SK-N-SH (cell line): ENCODE results near the gene PLK1. TPM values are rescaled to one million over a fixed set of nuclear protein-coding genes. Genes with fewer than 3 reads are reported as not detected.

Source experiments
- CTCF ChIA-PET: fragments of 300-600, 350-600 bp; formaldehyde crosslinking; extraction: SDS; loops from one replicate; lab custom pipeline; 2021; lab: Yijun Ruan, JAX
- POLR2A ChIA-PET: fragments of 350-600 bp; sonication (Branson Sonifier 250); formaldehyde crosslinking; extraction: SDS; loops from one replicate; lab custom pipeline; 2020; ENCODE audit warnings: antibody characterized with exemption, inconsistent platforms; lab: Yijun Ruan, JAX
- DNase-seq: peaks from one replicate; pipeline ENCODE4 v3.0.0; 2012
- H2AFZ ChIP-seq: fragments of 200-600 bp; sonication (generic); 2 replicates; pipeline ENCODE4 v1.8.1; 2016; ENCODE audit warnings: antibody characterized with exemption, mild to moderate bottlenecking, low read depth
- H3F3A ChIP-seq: fragments of 200-600 bp; sonication (generic); replicated peaks from 2 replicates; pipeline ENCODE3; 2016; ENCODE audit warnings: antibody characterized with exemption, mild to moderate bottlenecking; ENCODE audit not compliant: insufficient read depth
- H3K27ac ChIP-seq, 2 experiments: fragments of 200-500 bp in 1 of 2; fragments of 200-600 bp in 1 of 2; sonication (Bioruptor generic) in 1 of 2; sonication (generic), shearing (Covaris generic) in 1 of 2; 2 replicates each; pipeline versions ENCODE4 v1.5.1 to v1.6.1; 2014 to 2016; ENCODE audit warnings: low read depth in 2 of 2, inconsistent platforms in 1 of 2, low read length in 1 of 2, mild to moderate bottlenecking in 1 of 2, mixed read lengths in 1 of 2
- H3K27me3 ChIP-seq: fragments of 200-600 bp; sonication (generic), shearing (Covaris generic); 2 replicates; pipeline ENCODE4 v1.6.1; 2016; ENCODE audit warnings: mixed run types; ENCODE audit not compliant: insufficient read depth
- H3K36me3 ChIP-seq, 2 experiments: fragments of 200-500 bp in 1 of 2; fragments of 200-600 bp in 1 of 2; sonication (Bioruptor generic) in 1 of 2; sonication (generic) in 1 of 2; replicated peaks in 1 of 2; 2 replicates each; pipeline versions ENCODE3 to v1.5.1; 2014 to 2016; ENCODE audit warnings: low read length in 1 of 2, mild to moderate bottlenecking in 1 of 2; ENCODE audit not compliant: insufficient read depth in 2 of 2, control insufficient read depth in 1 of 2
- H3K4me1 ChIP-seq, 2 experiments: fragments of 200-500 bp in 1 of 2; fragments of 200-600 bp in 1 of 2; sonication (Bioruptor generic) in 1 of 2; sonication (generic), shearing (Covaris generic) in 1 of 2; 2 replicates each; pipeline versions ENCODE4 v1.5.1 to v1.6.1; 2014 to 2016; ENCODE audit warnings: low read depth in 1 of 2, low read length in 1 of 2, mixed run types in 1 of 2; ENCODE audit not compliant: insufficient read depth in 2 of 2, control insufficient read depth in 1 of 2
- H3K4me2 ChIP-seq: fragments of 200-600 bp; sonication (generic), shearing (Covaris generic); 2 replicates; pipeline ENCODE4 v1.6.1; 2017; ENCODE audit warnings: mixed run types
- H3K4me3 ChIP-seq, 2 experiments: fragments of 200-500 bp in 1 of 2; fragments of 200-600 bp in 1 of 2; sonication (Bioruptor generic) in 1 of 2; sonication (generic), shearing (Covaris generic) in 1 of 2; 2 replicates each; pipeline versions ENCODE4 v1.5.1 to v1.8.1; 2014 to 2016; ENCODE audit warnings: low read depth in 2 of 2, inconsistent platforms in 1 of 2, low read length in 1 of 2, mild to moderate bottlenecking in 1 of 2, mixed read lengths in 1 of 2, moderate library complexity in 1 of 2
- H3K79me2 ChIP-seq: fragments of 200-600 bp; sonication (generic); 2 replicates; pipeline ENCODE4 v1.8.1; 2017; ENCODE audit warnings: mild to moderate bottlenecking; ENCODE audit not compliant: insufficient read depth
- H3K9ac ChIP-seq: fragments of 200-600 bp; sonication (generic); 2 replicates; pipeline ENCODE4 v1.6.1; 2017; ENCODE audit warnings: mixed run types
- H3K9me2 ChIP-seq: fragments of 200-600 bp; sonication (generic); 2 replicates; pipeline ENCODE4 v1.6.1; 2017; ENCODE audit warnings: mixed run types
- H3K9me3 ChIP-seq: fragments of 200-600 bp; sonication (generic); 2 replicates; pipeline ENCODE4 v1.6.1; 2017; ENCODE audit warnings: mixed run types, mild to moderate bottlenecking, moderate library complexity
- H4K20me1 ChIP-seq: fragments of 200-600 bp; sonication (generic); 2 replicates; pipeline ENCODE4 v1.6.1; 2017; ENCODE audit warnings: mild to moderate bottlenecking, mixed run types; ENCODE audit not compliant: insufficient read depth
- EZH2phosphoT487 ChIP-seq: fragments of 200-600 bp; sonication (generic); IDR thresholded peaks from 2 replicates; pipeline ENCODE4 v1.6.1; 2017; ENCODE audit warnings: low read depth, mixed run types, mild to moderate bottlenecking, antibody characterized with exemption, moderate library complexity, borderline replicate concordance
- FOSL2 ChIP-seq: IDR thresholded peaks from 2 replicates; pipeline ENCODE4 v1.4.0; 2012; ENCODE audit warnings: low read depth, mild to moderate bottlenecking, moderate library complexity, borderline replicate concordance
- GABPA ChIP-seq: IDR thresholded peaks from 2 replicates; pipeline ENCODE4 v1.4.0; 2012; ENCODE audit warnings: low read depth, mild to moderate bottlenecking
- GATA2 ChIP-seq: sonication (generic); formaldehyde crosslinking; IDR thresholded peaks from 2 replicates; pipeline ENCODE4 v1.5.0; 2020; ENCODE audit warnings: mild to moderate bottlenecking, missing genetic modification reagents
- MXI1 ChIP-seq: IDR thresholded peaks from 2 replicates; pipeline ENCODE4 v1.6.1; 2012; ENCODE audit warnings: mild to moderate bottlenecking, low read depth, low read length, improper control_type of control experiment
- NFIC ChIP-seq: IDR thresholded peaks from 2 replicates; pipeline ENCODE4 v1.4.0; 2012; ENCODE audit warnings: borderline replicate concordance
- NRF1 ChIP-seq: IDR thresholded peaks from 2 replicates; pipeline ENCODE4 v1.6.1; 2012; ENCODE audit warnings: low read depth, mild to moderate bottlenecking, low read length
- RCOR1 ChIP-seq: fragments of 150-350 bp; IDR thresholded peaks from 2 replicates; pipeline ENCODE4 v1.6.1; 2017; ENCODE audit warnings: antibody characterized with exemption, low read length
- RFX5 ChIP-seq: IDR thresholded peaks from 2 replicates; pipeline ENCODE4 v1.6.1; 2012; ENCODE audit warnings: mild to moderate bottlenecking, improper control_type of control experiment, low read length
- TCF12 ChIP-seq: IDR thresholded peaks from 2 replicates; pipeline ENCODE4 v1.4.0; 2012
- TEAD4 ChIP-seq: IDR thresholded peaks from 2 replicates; pipeline ENCODE4 v1.4.0; 2012; ENCODE audit warnings: mild to moderate bottlenecking, borderline replicate concordance; ENCODE audit not compliant: insufficient read depth
- YY1 ChIP-seq: IDR thresholded peaks from 2 replicates; pipeline ENCODE4 v1.4.0; 2012; ENCODE audit warnings: low read depth, mild to moderate bottlenecking
- WGBS: methylation state at CpG from one replicate; pipeline ENCODE4 v1.1.6; 2017; ENCODE audit warnings: low lambda C conversion rate; 5-methylcytosine and 5-hydroxymethylcytosine counted together
- polyA plus RNA-seq, 3 experiments: library from polyadenylated mRNA; depleted of rRNA; stranded (reverse); fragments of >200 nt; gene quantifications; 2 replicates each; pipeline ENCODE4 v1.2.3, GENCODE V29; 2012
- TF ChIP-seq, protein P1 (sequence below): IDR thresholded peaks from 2 replicates; pipeline ENCODE4 v1.4.0; 2012; ENCODE audit warnings: low read depth
- TF ChIP-seq, protein P2 (sequence below): IDR thresholded peaks from 2 replicates; pipeline ENCODE4 v1.4.0; 2012; ENCODE audit warnings: low read depth, borderline replicate concordance
- TF ChIP-seq, protein P3 (sequence below): IDR thresholded peaks from 2 replicates; pipeline ENCODE4; 2012

The PLK1 gene
- polyA plus RNA-seq, 1 of the 3 experiments (the other 2 are of a cell fraction), result 68.7 TPM

DNA sequence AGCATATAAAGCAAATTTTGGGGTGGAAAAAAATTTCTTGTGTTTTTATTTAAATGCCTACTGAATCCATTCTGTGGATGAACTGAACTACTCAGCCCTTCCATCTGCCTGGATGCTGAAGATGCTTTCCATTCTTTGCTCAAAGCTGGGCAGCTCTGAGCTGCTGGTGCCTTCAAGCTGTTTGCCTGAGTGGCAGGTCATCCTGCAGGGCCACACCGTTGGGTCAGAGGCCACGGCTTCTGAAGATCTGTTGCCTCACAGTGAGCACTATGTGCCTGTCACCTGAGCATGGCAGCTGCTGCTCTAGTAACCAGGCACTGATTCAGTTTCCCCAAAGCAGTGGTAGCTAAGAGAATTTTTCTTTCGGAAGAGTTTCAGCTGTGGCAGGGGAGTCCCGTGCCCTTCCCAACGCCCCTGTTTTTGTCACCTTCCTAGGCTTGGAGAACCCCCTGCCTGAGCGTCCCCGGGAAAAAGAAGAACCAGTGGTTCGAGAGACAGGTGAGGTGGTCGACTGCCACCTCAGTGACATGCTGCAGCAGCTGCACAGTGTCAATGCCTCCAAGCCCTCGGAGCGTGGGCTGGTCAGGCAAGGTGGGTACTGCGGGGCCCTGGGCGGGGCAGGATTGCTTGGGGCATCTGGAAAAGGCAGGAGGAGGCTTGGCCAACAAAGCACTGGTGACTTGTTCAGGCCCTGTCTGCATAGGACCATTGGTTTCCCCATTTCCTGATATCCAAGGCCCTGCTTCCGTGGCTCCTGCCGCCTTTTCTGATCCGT, 8.5 kb downstream of the PLK1 start:
- no peaks in the 10 kb centered on the region for H3K9me2 ChIP-seq
- ChIA-PET CTCF (no interaction called here), POLR2A (no interaction called here)
- H3K4me2 ChIP-seq, result no peak overlapping the region
- H4K20me1 ChIP-seq, result peaks cover 3% of the 10 kb centered on the region; the same call in 1 of the 2 replicates
- no peaks in the 10 kb centered on the region for H3K4me1 ChIP-seq
- TF ChIP-seq GATA2 (CRISPR knock-in tag) (no peak), NFIC (no peak), GABPA (no peak), TCF12 (no peak), RFX5 (no peak), MXI1 (no peak), FOSL2 (no peak), RCOR1 (no peak), TEAD4 (no peak), EZH2phosphoT487 (no peak), NRF1 (no peak), YY1 (no peak)
- TF ChIP-seq, protein P1, sequence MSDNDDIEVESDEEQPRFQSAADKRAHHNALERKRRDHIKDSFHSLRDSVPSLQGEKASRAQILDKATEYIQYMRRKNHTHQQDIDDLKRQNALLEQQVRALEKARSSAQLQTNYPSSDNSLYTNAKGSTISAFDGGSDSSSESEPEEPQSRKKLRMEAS, result no peak
- TF ChIP-seq, protein P2, sequence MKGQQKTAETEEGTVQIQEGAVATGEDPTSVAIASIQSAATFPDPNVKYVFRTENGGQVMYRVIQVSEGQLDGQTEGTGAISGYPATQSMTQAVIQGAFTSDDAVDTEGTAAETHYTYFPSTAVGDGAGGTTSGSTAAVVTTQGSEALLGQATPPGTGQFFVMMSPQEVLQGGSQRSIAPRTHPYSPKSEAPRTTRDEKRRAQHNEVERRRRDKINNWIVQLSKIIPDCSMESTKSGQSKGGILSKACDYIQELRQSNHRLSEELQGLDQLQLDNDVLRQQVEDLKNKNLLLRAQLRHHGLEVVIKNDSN, result no peak
- TF ChIP-seq, protein P3, sequence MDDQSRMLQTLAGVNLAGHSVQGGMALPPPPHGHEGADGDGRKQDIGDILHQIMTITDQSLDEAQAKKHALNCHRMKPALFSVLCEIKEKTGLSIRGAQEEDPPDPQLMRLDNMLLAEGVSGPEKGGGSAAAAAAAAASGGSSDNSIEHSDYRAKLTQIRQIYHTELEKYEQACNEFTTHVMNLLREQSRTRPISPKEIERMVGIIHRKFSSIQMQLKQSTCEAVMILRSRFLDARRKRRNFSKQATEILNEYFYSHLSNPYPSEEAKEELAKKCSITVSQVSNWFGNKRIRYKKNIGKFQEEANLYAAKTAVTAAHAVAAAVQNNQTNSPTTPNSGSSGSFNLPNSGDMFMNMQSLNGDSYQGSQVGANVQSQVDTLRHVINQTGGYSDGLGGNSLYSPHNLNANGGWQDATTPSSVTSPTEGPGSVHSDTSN, result no peak
- no peaks in the 10 kb centered on the region for H3K9me3 ChIP-seq
- no peak overlapping the region for H3K9ac ChIP-seq
- no peak overlapping the region for H3K4me3 ChIP-seq
- no peak overlapping the region for H2AFZ ChIP-seq
- H3K79me2 ChIP-seq, result peaks cover 42% of the 10 kb centered on the region
- H3K27ac ChIP-seq, result no peak overlapping the region
- H3K27me3 ChIP-seq, result no peaks in the 10 kb centered on the region
- no peak for DNase-seq
- peaks cover 51 to 59% of the 10 kb centered on the region in 2 experiments for H3K36me3 ChIP-seq
- WGBS, result 99% methylated on average over 10 of the region's 16 CpGs
- no peaks in the 10 kb centered on the region for H3F3A ChIP-seq
